Activated CD8-positive, alpha-beta memory T cell treated with anti-CD3 and anti-CD28 coated beads for 48 hours (primary cell): ENCODE results near the gene ZMIZ2.
"Not testable (repeated sequence)": the region's sequence is repeated elsewhere in the genome, so short reads cannot be mapped to it uniquely, and the experiment has no call there.

Experiments used
- DNase-seq, 3 experiments: peaks; one replicate each; pipeline ENCODE4 v3.0.0-alpha.2; 2020; ENCODE audit warnings: low read depth in 2 of 3, low spot score in 2 of 3

ZMIZ2 gene

GRCh38 chr7:44727937-44728262 lies 20.7 kb upstream of the ZMIZ2 start:
- no peak for DNase-seq

GRCh38 chr7:44729949-44730590 lies 18.6 kb upstream of the ZMIZ2 start:
- no peak for DNase-seq

GRCh38 chr7:44732971-44733370 lies 15.7 kb upstream of the ZMIZ2 start:
- not testable (repeated sequence) for DNase-seq

GRCh38 chr7:44733708-44734481 lies 14.8 kb upstream of the ZMIZ2 start:
- no peak for DNase-seq

- no peak for DNase-seq
Observed at GRCh38 chr7:44735403-44736165, 13.1 kb upstream of the ZMIZ2 start.

GRCh38 chr7:44736896-44737295 lies 11.8 kb upstream of the ZMIZ2 start:
- DNase-seq, result no peak

GRCh38 chr7:44738051-44738723 lies 10.5 kb upstream of the ZMIZ2 start:
- no peak for DNase-seq

- DNase-seq, result no peak
Observed at GRCh38 chr7:44738876-44739665, 9.6 kb upstream of the ZMIZ2 start.

- no peak for DNase-seq
Observed at GRCh38 chr7:44740055-44740454, 8.6 kb upstream of the ZMIZ2 start.

- no peak for DNase-seq
Observed at GRCh38 chr7:44743750-44744149, 4.9 kb upstream of the ZMIZ2 start.

GRCh38 chr7:44748948-44749731 lies 493 bp downstream of the ZMIZ2 start:
- DNase-seq, result peak in 1 of 3 experiments; percentile 26

- DNase-seq, result no peak
Observed at GRCh38 chr7:44749992-44750391, 1.3 kb downstream of the ZMIZ2 start.

- no peak for DNase-seq
Observed at GRCh38 chr7:44750424-44750823, 1.8 kb downstream of the ZMIZ2 start.

GRCh38 chr7:44750921-44751571 lies 2.4 kb downstream of the ZMIZ2 start:
- peak in 2 of 3 experiments; percentile 22 to 52 for DNase-seq

- DNase-seq, result no peak
Observed at GRCh38 chr7:44752822-44753221, 4.2 kb downstream of the ZMIZ2 start.

GRCh38 chr7:44754802-44755697 lies 6.4 kb downstream of the ZMIZ2 start:
- no peak for DNase-seq

GRCh38 chr7:44755698-44756627 lies 7.3 kb downstream of the ZMIZ2 start:
- DNase-seq, result no peak
